Measurements from ENCODE around the gene MEGF6.

- TF ChIP-seq, protein P1, sequence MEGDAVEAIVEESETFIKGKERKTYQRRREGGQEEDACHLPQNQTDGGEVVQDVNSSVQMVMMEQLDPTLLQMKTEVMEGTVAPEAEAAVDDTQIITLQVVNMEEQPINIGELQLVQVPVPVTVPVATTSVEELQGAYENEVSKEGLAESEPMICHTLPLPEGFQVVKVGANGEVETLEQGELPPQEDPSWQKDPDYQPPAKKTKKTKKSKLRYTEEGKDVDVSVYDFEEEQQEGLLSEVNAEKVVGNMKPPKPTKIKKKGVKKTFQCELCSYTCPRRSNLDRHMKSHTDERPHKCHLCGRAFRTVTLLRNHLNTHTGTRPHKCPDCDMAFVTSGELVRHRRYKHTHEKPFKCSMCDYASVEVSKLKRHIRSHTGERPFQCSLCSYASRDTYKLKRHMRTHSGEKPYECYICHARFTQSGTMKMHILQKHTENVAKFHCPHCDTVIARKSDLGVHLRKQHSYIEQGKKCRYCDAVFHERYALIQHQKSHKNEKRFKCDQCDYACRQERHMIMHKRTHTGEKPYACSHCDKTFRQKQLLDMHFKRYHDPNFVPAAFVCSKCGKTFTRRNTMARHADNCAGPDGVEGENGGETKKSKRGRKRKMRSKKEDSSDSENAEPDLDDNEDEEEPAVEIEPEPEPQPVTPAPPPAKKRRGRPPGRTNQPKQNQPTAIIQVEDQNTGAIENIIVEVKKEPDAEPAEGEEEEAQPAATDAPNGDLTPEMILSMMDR (IDR thresholded peaks at IDR 0.05) = no peak
- no peak for TF ChIP-seq ZFX (IDR thresholded peaks at IDR 0.05; ENCODE audit: borderline replicate concordance)
Measured at GRCh38 chr1:3654549-3655281, 43.4 kb upstream of the MEGF6 start.
